HepG2 (cell line): ENCODE data around the gene MAVS. TPM values are rescaled to one million over a fixed set of nuclear protein-coding genes. Genes with fewer than 3 reads are reported as not detected.

Source experiments
- ATF2 ChIP-seq: sonication (generic); formaldehyde crosslinking; IDR thresholded peaks from 2 replicates; pipeline ENCODE4 v1.4.0; 2020; ENCODE audit warnings: missing genetic modification reagents
- DBP ChIP-seq: sonication (generic); formaldehyde crosslinking; IDR thresholded peaks from 2 replicates; pipeline ENCODE4 v1.4.0; 2020; ENCODE audit warnings: missing genetic modification reagents; ENCODE audit errors: not compliant biosample characterization
- HINFP ChIP-seq: sonication (generic); formaldehyde crosslinking; IDR thresholded peaks from 2 replicates; pipeline ENCODE4 v1.4.0; 2020; ENCODE audit warnings: low read depth, mild to moderate bottlenecking, missing genetic modification reagents
- HNF1B ChIP-seq: sonication (generic); formaldehyde crosslinking; IDR thresholded peaks from 2 replicates; pipeline ENCODE4 v1.5.1; 2020; ENCODE audit warnings: mild to moderate bottlenecking, moderate library complexity, missing genetic modification reagents
- NCOA2 ChIP-seq: sonication (generic); formaldehyde crosslinking; IDR thresholded peaks from 2 replicates; pipeline ENCODE4 v1.8.0; 2022; ENCODE audit warnings: inconsistent platforms
- NFE2 ChIP-seq: sonication (generic); formaldehyde crosslinking; IDR thresholded peaks from 2 replicates; pipeline ENCODE4 v1.4.0; 2020; ENCODE audit warnings: missing genetic modification reagents
- PCBP2 ChIP-seq: fragments of 200-400 bp; formaldehyde crosslinking; optimal IDR thresholded peaks from 2 replicates; pipeline ENCODE3; 2018; ENCODE audit warnings: low read length, low read depth; ENCODE audit not compliant: poor library complexity, severe bottlenecking
- REPIN1 ChIP-seq: sonication (generic); formaldehyde crosslinking; IDR thresholded peaks from 2 replicates; pipeline ENCODE4 v1.8.0; 2022; ENCODE audit warnings: missing genetic modification reagents, low read depth, mild to moderate bottlenecking, borderline replicate concordance
- SIN3A ChIP-seq: IDR thresholded peaks from 2 replicates; pipeline ENCODE4 v1.6.1; 2011; ENCODE audit warnings: low read depth, mild to moderate bottlenecking, control low read depth, low read length, borderline replicate concordance
- TEAD3 ChIP-seq: optimal IDR thresholded peaks from 2 replicates; pipeline ENCODE3; 2016; ENCODE audit warnings: borderline replicate concordance
- UBTF ChIP-seq: sonication (generic); formaldehyde crosslinking; IDR thresholded peaks from 2 replicates; pipeline ENCODE4 v1.4.0; 2020; ENCODE audit warnings: mild to moderate bottlenecking, missing genetic modification reagents
- ZBTB33 ChIP-seq: sonication (generic); formaldehyde crosslinking; IDR thresholded peaks from 2 replicates; pipeline ENCODE4 v1.4.0; 2020; ENCODE audit warnings: missing genetic modification reagents
- ZKSCAN8 ChIP-seq: IDR thresholded peaks from 2 replicates; pipeline ENCODE4 v1.6.1; 2016; ENCODE audit warnings: borderline replicate concordance, missing genetic modification reagents, missing compliant biosample characterization
- ZMYM3 ChIP-seq: sonication (generic); formaldehyde crosslinking; IDR thresholded peaks from 2 replicates; pipeline ENCODE4 v1.5.1; 2020; ENCODE audit warnings: mild to moderate bottlenecking, missing genetic modification reagents
- ZNF333 ChIP-seq: sonication (generic); formaldehyde crosslinking; IDR thresholded peaks from 2 replicates; pipeline ENCODE4 v1.4.0; 2020; ENCODE audit warnings: mild to moderate bottlenecking, missing genetic modification reagents, borderline replicate concordance
- ZNF382 ChIP-seq: sonication (generic); formaldehyde crosslinking; IDR thresholded peaks from 2 replicates; pipeline ENCODE4 v1.5.0; 2020; ENCODE audit warnings: missing genetic modification reagents, mild to moderate bottlenecking, borderline replicate concordance
- ZNF567 ChIP-seq: sonication (generic); formaldehyde crosslinking; IDR thresholded peaks from 2 replicates; pipeline ENCODE4 v1.8.1; 2023; ENCODE audit warnings: mild to moderate bottlenecking, missing genetic modification reagents, borderline replicate concordance
- ZNF781 ChIP-seq: sonication (generic); formaldehyde crosslinking; IDR thresholded peaks from 2 replicates; pipeline ENCODE4 v1.5.1; 2020; ENCODE audit warnings: borderline replicate concordance, mild to moderate bottlenecking, missing genetic modification reagents; ENCODE audit errors: not compliant biosample characterization
- polyA plus RNA-seq, 8 experiments: library from polyadenylated mRNA; depleted of rRNA in 3 of 8; stranded (reverse) in 7 of 8; unstranded in 1 of 8; fragments of >200 nt; fragmentation: Illumina TruSeq in 4 of 8; extraction: Trizol in 4 of 8; gene quantifications; 2 replicates each; pipeline versions ENCODE4 v1.2.1 to v1.2.3, GENCODE V29; 2011 to 2016; ENCODE audit warnings: low read depth in 4 of 8, missing spikeins in 1 of 8, mixed read lengths in 1 of 8; ENCODE audit not compliant: insufficient read depth in 1 of 8
- total RNA-seq, 5 experiments: library from RNA; depleted of rRNA; stranded (reverse); fragments of >200 nt; fragmentation: Illumina TruSeq; extraction: Trizol; gene quantifications; 2 replicates each; pipeline ENCODE4 v1.2.3, GENCODE V29; 2016; ENCODE audit warnings: low read depth in 1 of 5

MAVS gene
- total and polyA plus RNA-seq, 2 of the 13 experiments (the other 11 are each of a cell fraction or from before 2014, with no cell fraction given) = 27.3 to 36.6 TPM

- peak; percentile 74 for TF ChIP-seq HNF1B (CRISPR knock-in tag)
- TF ChIP-seq ZKSCAN8 (CRISPR knock-in tag) = 0 out of 2 replicates have a peak, but pooled peaks have one; percentile 13
- TF ChIP-seq ZNF567 (CRISPR knock-in tag) = no peak
- peak; percentile 41; the same call in 1 of the 2 replicates for TF ChIP-seq NCOA2 (CRISPR knock-in tag)
- TF ChIP-seq ZBTB33 (CRISPR knock-in tag) = peak; percentile 28; the same call in 1 of the 2 replicates
- peak; percentile 28 for TF ChIP-seq TEAD3
- 0 out of 2 replicates have a peak, but pooled peaks have one; percentile 3 for TF ChIP-seq HINFP (CRISPR knock-in tag)
- peak; percentile 53; the same call in 1 of the 2 replicates for TF ChIP-seq UBTF (CRISPR knock-in tag)
- no peak for TF ChIP-seq NFE2
- no peak for TF ChIP-seq DBP (CRISPR knock-in tag)
- peak; percentile 5 for TF ChIP-seq ZNF781 (CRISPR knock-in tag)
- TF ChIP-seq ZNF333 (CRISPR knock-in tag) = no peak
- 0 out of 2 replicates have a peak, but pooled peaks have one; percentile 42 for TF ChIP-seq SIN3A
- no peak for TF ChIP-seq PCBP2
- peak; percentile 81; the same call in 1 of the 2 replicates for TF ChIP-seq ZMYM3 (CRISPR knock-in tag)
- peak; percentile 5; the same call in 1 of the 2 replicates for TF ChIP-seq ATF2 (CRISPR knock-in tag)
- TF ChIP-seq ZNF382 (CRISPR knock-in tag) = no peak
- TF ChIP-seq REPIN1 (CRISPR knock-in tag) = no peak
Observed at GRCh38 chr20:3847429-3847940, 851 bp downstream of the MAVS start (continued).
